ENCODE data around the gene MDM1.

The MDM1 gene

DNA sequence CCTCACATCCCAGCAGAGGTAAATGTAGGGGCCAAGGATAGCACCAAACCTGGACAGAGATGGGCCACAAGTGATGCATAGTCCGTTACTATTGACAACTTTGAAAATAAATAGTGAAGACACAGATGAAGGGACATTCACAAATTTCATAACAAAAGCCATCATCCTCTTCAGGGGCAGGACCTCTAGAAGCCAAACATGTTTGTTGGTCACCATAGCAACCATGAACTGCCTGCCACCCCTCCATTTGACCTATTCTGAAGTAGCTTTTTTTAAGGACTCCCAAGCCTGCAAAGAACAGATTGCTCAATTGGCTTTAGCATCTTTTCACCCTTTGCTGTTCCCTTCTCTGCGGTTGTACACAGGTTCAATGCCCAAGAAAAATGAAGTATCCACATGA is 35.7 kb upstream of the MDM1 start:
- H3K27ac Mint-ChIP-seq: peak overlapping the region; percentile 92 to 99
- peak in 1 of 3 experiments; percentile 14 for DNase-seq
- no peaks in the 10 kb centered on the region for H3K9me3 Mint-ChIP-seq
- peak overlapping the region; percentile 43 to 69 for H3K4me3 Mint-ChIP-seq
- H3K27me3 Mint-ChIP-seq: no peaks in the 10 kb centered on the region
- peaks cover 12% of the 10 kb centered on the region for H3K36me3 Mint-ChIP-seq (ENCODE audit: insufficient read depth)
- peak; percentile 9 for ATAC-seq (replicated peaks)
- H3K4me1 Mint-ChIP-seq (ENCODE audit: low read depth in 2 of 2): peaks cover 51 to 76% of the 10 kb centered on the region in 2 donors

DNA sequence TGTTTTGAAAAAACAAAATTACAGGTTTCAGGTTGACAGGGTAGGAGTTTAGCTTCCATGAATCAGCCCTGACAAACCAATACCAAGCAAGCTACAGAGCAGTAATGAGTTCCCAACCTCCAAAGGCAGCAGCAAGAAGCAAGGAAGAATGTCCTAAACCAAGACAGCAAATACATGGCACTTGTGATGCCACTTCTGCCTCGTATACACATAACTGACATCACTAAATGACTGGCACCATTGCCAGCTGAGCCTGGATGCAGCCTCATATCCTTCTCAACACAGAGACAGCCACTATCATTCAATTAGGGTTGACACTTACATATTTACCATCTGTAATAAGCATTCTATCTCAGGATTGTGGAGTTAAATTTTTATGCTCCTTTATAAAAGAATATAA is 35.0 kb upstream of the MDM1 start:
- ATAC-seq (replicated peaks): no peak
- Mint-ChIP-seq H3K4me1 (ENCODE audit: low read depth in 2 of 2) (peaks cover 54 to 78% of the 10 kb centered on the region in 2 donors), H3K9me3 (no peaks in the 10 kb centered on the region), H3K4me3 (peak overlapping the region; percentile 43 to 69), H3K27ac (peak overlapping the region; percentile 92 to 99), H3K27me3 (no peaks in the 10 kb centered on the region), H3K36me3 (ENCODE audit: insufficient read depth) (peaks cover 12% of the 10 kb centered on the region)
- no peak for DNase-seq

DNA sequence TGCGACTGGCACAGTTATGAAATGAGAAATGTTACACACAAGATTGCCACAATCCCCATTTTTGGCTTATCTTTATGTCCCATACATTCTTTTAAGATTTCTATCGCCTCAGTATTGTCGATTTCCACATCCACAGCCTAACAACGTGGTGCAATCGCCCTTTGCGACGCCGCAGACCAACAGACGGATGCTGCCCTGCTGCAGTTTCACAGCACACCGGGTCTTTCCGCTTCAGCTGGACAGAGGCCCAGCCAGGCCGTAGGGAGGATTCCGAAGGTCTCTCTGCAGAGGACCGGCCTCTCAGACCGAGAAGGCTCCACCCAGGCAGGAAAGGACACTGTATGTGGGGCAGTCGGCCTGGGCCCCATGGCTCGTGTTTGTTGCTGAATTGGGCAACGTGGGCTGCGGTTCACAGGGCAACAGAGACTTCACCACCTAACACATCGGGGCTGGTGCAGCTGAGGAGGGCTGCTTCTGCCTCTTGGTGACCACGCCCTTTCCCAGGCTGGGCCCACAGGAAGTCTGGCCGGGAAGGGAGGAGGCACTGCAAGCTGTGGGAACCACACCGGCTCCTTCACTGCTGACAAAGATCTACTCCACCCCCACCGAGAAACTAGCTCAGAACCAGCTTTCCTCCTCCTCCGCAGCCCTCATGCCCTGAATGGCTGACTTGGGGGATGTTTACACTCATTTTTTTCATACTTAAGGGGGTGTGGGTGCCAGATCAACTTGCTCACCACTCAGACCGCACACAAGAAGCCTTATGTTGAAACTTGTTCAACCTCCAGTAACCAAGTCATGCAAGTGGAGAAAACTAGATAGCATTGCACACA is 32.9 kb upstream of the MDM1 start:
- H3K36me3 Mint-ChIP-seq (ENCODE audit: insufficient read depth): peaks cover 12% of the 10 kb centered on the region
- peak overlapping the region; percentile 92 to 99 for H3K27ac Mint-ChIP-seq
- H3K4me3 Mint-ChIP-seq: peak overlapping the region; percentile 58 to 84
- H3K4me1 Mint-ChIP-seq (ENCODE audit: low read depth in 2 of 2): peaks cover 56 to 70% of the 10 kb centered on the region in 2 donors
- H3K9me3 Mint-ChIP-seq: no peaks in the 10 kb centered on the region
- ATAC-seq (replicated peaks): peak; percentile 82
- no peaks in the 10 kb centered on the region for H3K27me3 Mint-ChIP-seq
- peak; percentile 84 to 90 (median 88) for DNase-seq

DNA sequence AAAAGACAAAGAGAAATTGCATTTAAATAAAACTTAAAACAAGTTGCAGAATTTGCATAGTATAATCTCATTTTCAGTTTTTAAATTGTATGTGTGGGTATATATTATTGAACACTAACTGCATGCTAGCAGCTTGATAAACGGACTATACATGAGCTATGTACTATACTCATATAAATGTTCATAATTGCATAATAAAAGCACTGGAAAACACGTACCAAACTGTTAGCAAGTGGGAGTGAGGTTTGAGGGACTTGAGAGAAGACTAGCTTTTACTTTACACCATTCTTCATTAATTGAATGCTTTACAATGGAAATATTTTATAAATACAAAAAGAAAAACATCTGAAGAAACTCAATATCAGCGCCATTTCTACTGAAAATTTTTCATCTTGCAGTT is 32.2 kb upstream of the MDM1 start:
- DNase-seq: no peak
- H3K4me1 Mint-ChIP-seq (ENCODE audit: low read depth in 2 of 2): peaks cover 58 to 66% of the 10 kb centered on the region in 2 donors
- peak overlapping the region; percentile 58 to 84 for H3K4me3 Mint-ChIP-seq
- H3K36me3 Mint-ChIP-seq (ENCODE audit: insufficient read depth): peaks cover 12% of the 10 kb centered on the region
- H3K9me3 Mint-ChIP-seq: no peaks in the 10 kb centered on the region
- peak overlapping the region; percentile 92 to 99 for H3K27ac Mint-ChIP-seq
- ATAC-seq (replicated peaks): no peak
- no peaks in the 10 kb centered on the region for H3K27me3 Mint-ChIP-seq

DNA sequence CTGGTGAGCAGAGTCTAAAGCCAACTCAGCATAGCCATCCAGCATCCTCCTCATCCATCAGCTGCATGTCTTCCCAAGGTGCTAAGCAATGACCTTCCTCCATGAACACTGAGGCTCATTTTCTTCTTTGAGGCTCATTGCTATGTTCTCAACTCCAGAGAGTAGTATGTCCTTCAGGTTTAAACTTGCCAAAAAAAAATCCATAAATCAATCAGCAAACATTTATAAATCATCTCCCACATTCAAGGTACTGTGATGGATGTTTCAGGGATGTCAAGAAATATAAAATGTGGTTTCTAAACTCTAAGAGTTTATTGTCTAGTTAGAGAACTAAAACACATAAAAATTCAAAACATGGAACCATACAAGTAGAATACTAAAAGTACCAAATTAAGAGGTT is 29.8 kb upstream of the MDM1 start:
- Mint-ChIP-seq H3K9me3 (no peaks in the 10 kb centered on the region), H3K27me3 (no peaks in the 10 kb centered on the region), H3K4me1 (ENCODE audit: low read depth in 2 of 2) (peaks cover 49 to 50% of the 10 kb centered on the region in 2 donors), H3K27ac (peak overlapping the region; percentile 41 to 99), H3K4me3 (no peak overlapping the region), H3K36me3 (ENCODE audit: insufficient read depth) (peaks cover 9% of the 10 kb centered on the region)
- no peak for DNase-seq
- ATAC-seq (replicated peaks): no peak

DNA sequence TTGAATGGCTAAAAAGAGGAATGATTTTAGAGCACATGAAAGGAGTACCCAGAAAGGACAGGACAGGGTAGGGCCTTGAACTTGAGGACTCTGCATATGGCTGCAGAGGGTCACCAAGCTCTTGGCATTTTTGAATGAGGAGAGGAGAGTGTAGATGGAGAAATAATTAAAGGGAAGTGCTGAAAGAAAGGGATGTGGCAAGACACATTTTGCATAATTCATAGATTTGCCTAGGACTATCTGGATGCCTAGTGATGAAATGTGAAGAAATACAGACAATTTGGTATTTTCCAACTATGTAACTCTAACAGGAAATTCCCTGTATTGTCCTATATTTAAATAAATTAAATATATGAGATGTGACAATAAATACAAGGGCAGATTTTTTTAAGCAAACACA is 27.5 kb upstream of the MDM1 start:
- Mint-ChIP-seq H3K9me3 (no peaks in the 10 kb centered on the region), H3K4me3 (no peak overlapping the region), H3K27me3 (no peaks in the 10 kb centered on the region), H3K36me3 (ENCODE audit: insufficient read depth) (no peaks in the 10 kb centered on the region), H3K4me1 (ENCODE audit: low read depth in 2 of 2) (peaks cover 34 to 37% of the 10 kb centered on the region in 2 donors), H3K27ac (peak overlapping the region; percentile 41 to 78)
- ATAC-seq (replicated peaks) (no peak), DNase-seq (no peak)

DNA sequence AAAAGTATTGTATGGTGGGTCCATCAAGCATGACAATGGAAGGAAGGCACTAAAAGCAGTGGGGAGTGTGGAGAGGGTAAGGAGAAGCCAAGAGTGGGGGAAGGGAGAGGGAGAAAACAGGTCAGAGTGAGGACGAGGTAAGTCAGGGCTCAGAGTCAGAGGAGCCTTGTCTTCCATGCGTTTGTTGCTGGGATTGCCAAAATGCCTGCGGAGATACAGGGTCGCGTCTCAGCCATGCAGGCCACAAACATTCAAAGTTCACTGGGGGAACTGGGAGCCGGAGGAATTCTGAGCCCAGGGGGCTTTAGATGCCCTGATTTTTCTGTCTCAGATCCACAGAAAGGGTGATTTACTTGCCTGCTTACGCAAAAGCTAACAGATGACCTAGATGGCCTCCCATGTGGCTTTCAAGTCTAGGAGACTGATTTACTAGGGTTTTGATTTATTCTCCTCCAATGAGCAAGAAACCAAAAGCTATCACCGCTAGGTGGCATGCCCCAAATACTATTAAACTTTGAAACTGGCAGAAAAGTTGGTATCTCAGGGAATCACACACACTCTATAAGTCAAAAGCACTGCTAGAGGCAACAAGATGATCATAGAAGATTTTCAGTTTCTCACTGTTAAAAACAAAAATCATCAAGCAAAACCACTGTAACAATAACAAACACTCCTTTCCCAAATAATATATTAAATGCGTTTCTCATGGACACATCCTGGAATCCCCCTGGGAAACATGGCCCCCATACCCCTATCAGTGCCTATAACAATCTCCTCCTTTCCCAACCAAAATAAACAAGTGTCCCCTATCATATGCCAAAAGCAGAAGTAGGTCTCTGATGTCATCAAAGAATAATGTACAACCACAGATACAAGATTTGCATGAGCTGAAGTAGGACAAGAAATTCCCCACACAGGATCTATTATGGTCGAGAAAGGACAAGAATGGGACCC is 26.6 kb upstream of the MDM1 start:
- Mint-ChIP-seq H3K27ac (peak overlapping the region; percentile 56 to 78), H3K36me3 (ENCODE audit: insufficient read depth) (no peaks in the 10 kb centered on the region), H3K4me1 (ENCODE audit: low read depth in 2 of 2) (peaks cover 28% of the 10 kb centered on the region in 2 donors), H3K9me3 (no peaks in the 10 kb centered on the region), H3K27me3 (no peaks in the 10 kb centered on the region), H3K4me3 (no peak overlapping the region)
- DNase-seq: peak; percentile 68 to 74 (median 71)
- peak; percentile 89 for ATAC-seq (replicated peaks)

DNA sequence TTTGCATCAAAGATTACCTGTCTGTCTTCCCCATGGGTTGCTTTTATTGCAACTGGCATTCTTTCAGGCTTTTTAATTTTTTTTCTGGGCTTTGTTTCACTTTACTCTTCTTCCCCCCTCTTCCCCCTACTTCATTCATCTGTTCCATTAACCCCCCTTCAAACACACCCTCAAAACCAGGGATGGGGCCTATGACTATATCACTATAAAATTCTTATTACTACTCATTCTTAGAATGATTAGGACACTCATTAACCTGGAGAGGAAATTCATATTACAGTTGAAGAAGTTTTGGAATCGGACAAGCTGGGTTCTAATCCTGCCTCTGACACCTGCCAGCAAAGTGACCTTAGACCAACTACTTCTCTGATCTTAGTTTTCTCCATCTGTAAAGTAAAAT is 24.8 kb upstream of the MDM1 start:
- no peak overlapping the region for H3K4me3 Mint-ChIP-seq
- H3K27ac Mint-ChIP-seq: no peak overlapping the region
- H3K36me3 Mint-ChIP-seq (ENCODE audit: insufficient read depth): no peaks in the 10 kb centered on the region
- no peak for ATAC-seq (replicated peaks)
- no peaks in the 10 kb centered on the region for H3K9me3 Mint-ChIP-seq
- no peak for DNase-seq
- peaks cover 0 to 5% of the 10 kb centered on the region in 2 donors for H3K27me3 Mint-ChIP-seq
- peaks cover 13% of the 10 kb centered on the region in 2 donors for H3K4me1 Mint-ChIP-seq (ENCODE audit: low read depth in 2 of 2)

DNA sequence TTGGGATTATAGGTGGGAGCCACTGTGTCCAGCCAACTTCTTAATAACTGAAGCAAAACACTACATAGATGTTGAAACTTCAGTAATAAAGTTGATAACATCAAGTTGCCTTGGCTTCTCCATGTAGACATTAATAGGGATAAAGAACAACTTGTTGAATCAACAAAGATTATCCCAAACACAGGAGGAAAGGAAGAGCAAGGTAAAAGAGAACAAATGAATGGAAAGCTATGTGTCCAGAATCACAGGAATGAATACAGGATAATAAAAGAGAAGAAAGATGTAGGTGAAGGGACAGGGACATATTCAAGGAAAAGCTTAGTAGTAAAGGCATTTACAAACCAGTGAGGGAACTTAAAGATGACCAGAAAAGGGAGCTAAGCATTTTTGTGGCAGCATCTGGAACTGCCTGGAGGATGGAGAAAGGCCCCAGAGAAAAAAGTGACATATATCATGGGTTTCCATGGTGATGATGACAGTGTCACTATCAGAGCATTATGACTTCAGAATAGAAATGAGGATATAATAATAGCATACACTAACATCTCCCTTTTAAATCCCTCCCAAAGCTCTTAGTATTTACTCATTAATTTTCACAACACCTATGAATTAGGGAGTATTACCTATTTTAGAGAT is 24.0 kb upstream of the MDM1 start:
- no peak for ATAC-seq (replicated peaks)
- DNase-seq: no peak
- Mint-ChIP-seq H3K27ac (peak overlapping the region; percentile 3), H3K4me3 (no peak overlapping the region), H3K9me3 (no peaks in the 10 kb centered on the region), H3K4me1 (ENCODE audit: low read depth in 2 of 2) (peaks cover 9 to 11% of the 10 kb centered on the region in 2 donors), H3K27me3 (peaks cover 0 to 5% of the 10 kb centered on the region in 2 donors), H3K36me3 (ENCODE audit: insufficient read depth) (no peaks in the 10 kb centered on the region)

DNA sequence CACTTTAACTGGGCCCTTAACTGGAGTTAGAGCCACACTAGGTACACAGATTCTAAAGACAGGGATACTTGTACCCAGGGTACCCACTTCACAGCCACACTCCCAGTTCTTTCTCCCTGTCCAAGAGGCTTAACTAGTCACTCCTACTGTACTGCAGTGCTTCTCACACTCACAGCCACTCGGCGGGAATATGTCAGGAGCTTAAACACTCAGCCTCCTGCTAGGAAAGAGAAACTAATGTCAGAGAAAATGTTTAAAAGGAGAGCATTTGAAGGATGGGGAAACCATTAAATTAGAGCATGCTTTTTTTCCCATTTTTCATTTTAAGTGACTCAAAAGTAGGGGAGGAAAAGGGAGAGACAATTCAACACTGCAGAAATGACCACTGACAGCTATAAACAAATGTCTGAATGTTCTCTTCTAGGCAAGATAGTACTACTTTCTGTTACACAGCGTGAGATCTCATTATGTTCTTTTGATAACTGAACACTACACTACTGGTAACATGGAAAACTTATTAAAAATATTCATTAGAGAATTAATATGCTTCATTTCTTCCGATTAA is 22.9 kb upstream of the MDM1 start:
- peak overlapping the region in 1 of 2 donors; percentile 69 for H3K27ac Mint-ChIP-seq
- DNase-seq: no peak
- ATAC-seq (replicated peaks): no peak
- no peaks in the 10 kb centered on the region for H3K36me3 Mint-ChIP-seq (ENCODE audit: insufficient read depth)
- peaks cover 0 to 5% of the 10 kb centered on the region in 2 donors for H3K27me3 Mint-ChIP-seq
- no peak overlapping the region for H3K4me3 Mint-ChIP-seq
- H3K4me1 Mint-ChIP-seq (ENCODE audit: low read depth in 2 of 2): peaks cover 9 to 11% of the 10 kb centered on the region in 2 donors
- H3K9me3 Mint-ChIP-seq: no peaks in the 10 kb centered on the region

DNA sequence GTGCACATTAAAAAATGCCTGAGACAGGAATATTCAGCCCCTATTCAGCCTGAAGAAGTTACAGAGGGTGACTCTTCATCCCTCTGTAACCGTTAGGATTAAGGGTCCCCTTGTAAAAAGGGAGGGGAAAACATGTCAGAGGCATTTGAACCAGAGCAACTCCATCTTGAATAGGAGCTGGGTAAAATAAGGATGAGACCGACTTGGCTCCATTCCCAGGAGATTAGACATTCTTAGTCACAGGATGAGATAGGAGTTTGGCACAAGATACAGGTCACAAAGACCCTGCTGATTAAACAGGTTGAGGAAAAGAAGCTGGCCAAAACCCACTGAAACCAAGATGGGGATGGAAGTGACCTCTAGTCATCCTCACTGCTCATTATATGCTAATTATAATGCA is 19.9 kb upstream of the MDM1 start:
- Mint-ChIP-seq H3K9me3 (no peaks in the 10 kb centered on the region), H3K27ac (no peak overlapping the region), H3K4me1 (ENCODE audit: low read depth in 2 of 2) (no peaks in the 10 kb centered on the region), H3K27me3 (peaks cover 0 to 7% of the 10 kb centered on the region in 2 donors), H3K4me3 (no peak overlapping the region), H3K36me3 (ENCODE audit: insufficient read depth) (no peaks in the 10 kb centered on the region)
- DNase-seq (no peak), ATAC-seq (replicated peaks) (no peak)

DNA sequence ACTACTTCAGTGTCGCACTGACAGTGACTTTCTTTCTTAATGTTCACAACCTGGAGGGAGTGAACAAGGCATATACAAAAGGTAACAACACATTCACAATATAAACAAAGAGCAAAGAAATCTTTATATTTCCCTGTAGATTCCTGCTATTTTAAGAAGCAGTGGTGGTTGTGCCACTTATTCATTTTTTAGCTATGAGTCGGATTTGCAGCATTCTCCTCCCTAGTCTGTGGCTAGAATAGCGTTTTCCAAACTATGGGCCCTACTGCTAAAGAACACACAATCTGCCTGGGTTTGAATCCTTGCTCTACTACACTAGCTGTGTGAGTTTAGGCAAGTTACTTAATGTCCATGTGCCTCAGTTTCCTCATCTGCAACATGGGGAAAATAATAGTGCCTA is 18.6 kb upstream of the MDM1 start:
- no peak overlapping the region for H3K4me3 Mint-ChIP-seq
- H3K4me1 Mint-ChIP-seq (ENCODE audit: low read depth in 2 of 2): peaks cover 6 to 8% of the 10 kb centered on the region in 2 donors
- H3K27ac Mint-ChIP-seq: no peak overlapping the region
- H3K36me3 Mint-ChIP-seq (ENCODE audit: insufficient read depth): peaks cover 3% of the 10 kb centered on the region
- DNase-seq: no peak
- ATAC-seq (replicated peaks): no peak
- no peaks in the 10 kb centered on the region for H3K9me3 Mint-ChIP-seq
- H3K27me3 Mint-ChIP-seq: peaks cover 0 to 12% of the 10 kb centered on the region in 2 donors
